Measurements from ENCODE around the gene RGS16.

Gene RGS16

DNA sequence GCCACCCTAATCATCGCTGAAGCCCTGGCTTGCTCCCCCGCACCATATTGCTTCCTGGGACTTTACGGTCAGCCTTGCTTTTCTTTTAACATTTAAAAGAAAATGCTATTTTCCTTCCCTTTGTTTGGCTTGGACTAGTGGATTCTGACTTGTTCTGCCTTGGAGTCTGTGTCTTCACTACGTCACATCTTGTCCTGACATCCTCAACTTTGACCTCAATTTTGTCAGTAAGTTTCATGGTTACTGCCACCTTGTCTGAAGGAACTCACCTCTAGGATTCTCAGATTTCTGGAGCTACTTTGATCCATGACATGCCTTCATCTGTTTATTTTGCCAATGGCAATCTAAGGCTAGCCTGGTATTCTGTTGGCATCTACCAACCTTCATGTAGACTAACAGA lies 19.4 kb downstream of the RGS16 start:
- TF ChIP-seq GABPA (IDR thresholded peaks at IDR 0.05; ENCODE audit: low read depth) (no peak), SPI1 (IDR thresholded peaks at IDR 0.05; ENCODE audit: borderline replicate concordance, low read depth) (no peak), POLR2AphosphoS5 (IDR thresholded peaks at IDR 0.05; ENCODE audit: low read depth) (no peak), REST (IDR thresholded peaks at IDR 0.05; ENCODE audit: insufficient replicate concordance, low read depth) (no peak)
- TF ChIP-seq, protein P1, sequence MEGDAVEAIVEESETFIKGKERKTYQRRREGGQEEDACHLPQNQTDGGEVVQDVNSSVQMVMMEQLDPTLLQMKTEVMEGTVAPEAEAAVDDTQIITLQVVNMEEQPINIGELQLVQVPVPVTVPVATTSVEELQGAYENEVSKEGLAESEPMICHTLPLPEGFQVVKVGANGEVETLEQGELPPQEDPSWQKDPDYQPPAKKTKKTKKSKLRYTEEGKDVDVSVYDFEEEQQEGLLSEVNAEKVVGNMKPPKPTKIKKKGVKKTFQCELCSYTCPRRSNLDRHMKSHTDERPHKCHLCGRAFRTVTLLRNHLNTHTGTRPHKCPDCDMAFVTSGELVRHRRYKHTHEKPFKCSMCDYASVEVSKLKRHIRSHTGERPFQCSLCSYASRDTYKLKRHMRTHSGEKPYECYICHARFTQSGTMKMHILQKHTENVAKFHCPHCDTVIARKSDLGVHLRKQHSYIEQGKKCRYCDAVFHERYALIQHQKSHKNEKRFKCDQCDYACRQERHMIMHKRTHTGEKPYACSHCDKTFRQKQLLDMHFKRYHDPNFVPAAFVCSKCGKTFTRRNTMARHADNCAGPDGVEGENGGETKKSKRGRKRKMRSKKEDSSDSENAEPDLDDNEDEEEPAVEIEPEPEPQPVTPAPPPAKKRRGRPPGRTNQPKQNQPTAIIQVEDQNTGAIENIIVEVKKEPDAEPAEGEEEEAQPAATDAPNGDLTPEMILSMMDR (IDR thresholded peaks at IDR 0.05; ENCODE audit: insufficient read depth, low read length) = no peak
- DNase-seq (ENCODE audit: low read depth in 1 of 2, low spot score in 1 of 2) = no peak
- H3K4me3 ChIP-seq (replicated peaks; ENCODE audit: insufficient read depth, low read length) = no peak overlapping the region
- H3K27ac ChIP-seq (replicated peaks) = no peak overlapping the region
- H3K27me3 ChIP-seq (ENCODE audit: insufficient read depth, poor library complexity, severe bottlenecking) = no peaks in the 10 kb centered on the region

DNA sequence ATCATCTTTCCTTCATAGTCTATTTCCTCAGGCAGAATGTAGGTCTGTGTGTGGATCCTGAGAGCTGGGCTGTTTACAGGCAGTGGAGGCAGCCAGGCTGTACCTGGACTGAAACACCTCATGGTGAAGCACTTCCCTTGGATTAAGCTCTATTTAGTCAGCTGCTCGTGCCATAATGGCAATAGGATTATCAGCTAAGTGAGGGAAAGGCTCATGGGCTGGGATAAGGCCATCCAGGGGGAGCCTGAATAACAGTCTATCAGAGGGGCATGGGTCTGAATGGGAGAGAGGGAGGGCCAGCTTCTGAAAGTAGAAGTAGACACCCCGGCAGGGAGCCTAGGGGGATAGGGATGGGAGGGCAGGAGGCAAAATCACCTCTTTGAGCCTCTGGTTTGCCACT lies 23.5 kb downstream of the RGS16 start:
- no peak overlapping the region for H3K4me3 ChIP-seq (replicated peaks; ENCODE audit: insufficient read depth, low read length)
- H3K27ac ChIP-seq (replicated peaks) = no peak overlapping the region
- DNase-seq (ENCODE audit: low read depth in 1 of 2, low spot score in 1 of 2) = no peak
- H3K27me3 ChIP-seq (ENCODE audit: insufficient read depth, poor library complexity, severe bottlenecking) = no peaks in the 10 kb centered on the region
- TF ChIP-seq POLR2AphosphoS5 (IDR thresholded peaks at IDR 0.05; ENCODE audit: low read depth) (no peak), SPI1 (IDR thresholded peaks at IDR 0.05; ENCODE audit: borderline replicate concordance, low read depth) (no peak), REST (IDR thresholded peaks at IDR 0.05; ENCODE audit: insufficient replicate concordance, low read depth) (no peak), GABPA (IDR thresholded peaks at IDR 0.05; ENCODE audit: low read depth) (no peak)
- TF ChIP-seq, protein P1 (IDR thresholded peaks at IDR 0.05; ENCODE audit: insufficient read depth, low read length) = no peak

DNA sequence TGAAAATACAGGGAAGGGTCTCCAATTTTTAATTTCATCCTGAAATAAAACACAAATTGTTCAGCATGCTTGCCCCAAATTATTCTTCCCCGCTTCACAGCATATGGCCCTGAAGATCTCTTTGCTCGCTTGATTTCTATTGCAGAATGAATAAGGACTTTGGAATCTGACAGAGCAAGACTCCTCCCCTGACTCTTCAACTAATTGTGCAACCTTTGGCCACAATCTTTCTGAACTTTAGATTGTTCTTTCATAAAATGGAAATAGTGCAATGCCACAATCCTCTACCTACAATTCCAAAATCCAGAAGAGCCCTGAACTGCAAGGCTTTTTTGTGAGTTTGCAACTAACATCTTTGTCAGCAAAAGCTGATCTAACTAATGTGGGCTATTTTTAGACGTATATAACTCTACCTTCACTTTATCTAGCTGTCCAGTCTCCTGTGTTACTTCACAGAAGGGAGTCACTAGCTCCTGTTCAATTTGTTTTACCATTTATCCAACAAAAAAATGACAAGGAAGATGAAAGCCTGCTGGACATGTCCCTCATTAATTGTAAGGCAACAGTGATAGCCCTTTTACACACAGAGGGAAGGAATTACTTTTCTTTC lies 28.5 kb downstream of the RGS16 start:
- Histone ChIP-seq H3K4me3 (replicated peaks; ENCODE audit: insufficient read depth, low read length) (no peak overlapping the region), H3K27me3 (ENCODE audit: insufficient read depth, poor library complexity, severe bottlenecking) (no peaks in the 10 kb centered on the region), H3K27ac (replicated peaks) (no peak overlapping the region)
- no peak for TF ChIP-seq SPI1 (IDR thresholded peaks at IDR 0.05; ENCODE audit: borderline replicate concordance, low read depth)
- TF ChIP-seq, protein P1 (IDR thresholded peaks at IDR 0.05; ENCODE audit: insufficient read depth, low read length) = no peak
- TF ChIP-seq REST (IDR thresholded peaks at IDR 0.05; ENCODE audit: insufficient replicate concordance, low read depth) = no peak
- no peak for TF ChIP-seq GABPA (IDR thresholded peaks at IDR 0.05; ENCODE audit: low read depth)
- no peak for TF ChIP-seq POLR2AphosphoS5 (IDR thresholded peaks at IDR 0.05; ENCODE audit: low read depth)
- peak in 1 of 2 experiments; percentile 23 for DNase-seq (ENCODE audit: low read depth in 1 of 2, low spot score in 1 of 2)
